Stimulated activated CD4-positive, alpha-beta T cell treated with anti-CD3 and anti-CD28 coated beads, Interleukin-12 subunit alpha, Interleukin-12 subunit beta, amount 100 ng/mL, for 24 hours (primary cell): ENCODE data around the gene SLC38A11.
"Not testable (repeated sequence)": the region's sequence is repeated elsewhere in the genome, so short reads cannot be mapped to it uniquely, and the experiment has no call there.

Source experiments
- DNase-seq, 2 experiments: peaks; one replicate each; pipeline ENCODE4 v3.0.0-alpha.2; 2020; ENCODE audit warnings: low read depth in 2 of 2

SLC38A11 gene, protein sequence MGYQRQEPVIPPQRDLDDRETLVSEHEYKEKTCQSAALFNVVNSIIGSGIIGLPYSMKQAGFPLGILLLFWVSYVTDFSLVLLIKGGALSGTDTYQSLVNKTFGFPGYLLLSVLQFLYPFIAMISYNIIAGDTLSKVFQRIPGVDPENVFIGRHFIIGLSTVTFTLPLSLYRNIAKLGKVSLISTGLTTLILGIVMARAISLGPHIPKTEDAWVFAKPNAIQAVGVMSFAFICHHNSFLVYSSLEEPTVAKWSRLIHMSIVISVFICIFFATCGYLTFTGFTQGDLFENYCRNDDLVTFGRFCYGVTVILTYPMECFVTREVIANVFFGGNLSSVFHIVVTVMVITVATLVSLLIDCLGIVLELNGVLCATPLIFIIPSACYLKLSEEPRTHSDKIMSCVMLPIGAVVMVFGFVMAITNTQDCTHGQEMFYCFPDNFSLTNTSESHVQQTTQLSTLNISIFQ

DNA sequence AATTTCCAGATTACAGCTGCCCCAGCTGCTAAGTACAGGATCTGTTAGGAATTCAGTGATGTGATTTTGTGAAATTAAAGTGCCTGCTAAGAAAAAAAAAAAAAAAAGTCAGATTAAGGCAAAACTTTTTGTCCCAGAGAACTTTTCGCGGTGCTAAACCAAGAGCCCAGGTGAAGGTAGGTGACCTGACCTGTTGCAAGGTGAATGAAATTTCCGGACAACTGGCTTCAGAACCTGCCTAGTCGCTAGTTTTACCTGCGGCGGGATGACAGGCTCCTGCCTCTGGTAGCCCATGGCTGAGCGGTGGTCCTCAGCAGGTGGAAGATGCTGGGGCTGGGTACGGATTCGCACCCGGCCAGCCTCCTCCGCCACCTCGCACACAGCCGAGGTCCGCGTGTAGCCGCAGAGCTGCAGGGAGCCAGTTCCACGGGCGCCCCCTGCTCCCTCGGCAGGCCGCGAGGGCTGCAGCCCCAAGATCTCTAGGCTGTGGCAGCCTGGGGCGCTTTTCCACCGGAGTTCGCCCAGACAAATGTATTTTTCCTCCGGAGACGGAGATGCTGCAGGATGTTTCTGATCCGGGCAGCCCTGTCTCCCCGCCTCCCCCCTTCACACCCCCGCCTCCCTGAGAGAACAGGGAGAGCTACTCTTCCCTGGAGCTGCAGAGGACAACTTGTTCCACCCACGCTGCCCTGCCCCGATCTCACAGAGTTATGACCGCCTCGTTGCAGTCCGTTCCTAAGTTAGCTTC, at the start of gene SLC38A11:
TSS of gene SLC38A11 (minus strand) at position 572 of the 748 bp plus-strand sequence. CDS start at position 294, 278 bp downstream.
- DNase-seq, result no peak

DNA sequence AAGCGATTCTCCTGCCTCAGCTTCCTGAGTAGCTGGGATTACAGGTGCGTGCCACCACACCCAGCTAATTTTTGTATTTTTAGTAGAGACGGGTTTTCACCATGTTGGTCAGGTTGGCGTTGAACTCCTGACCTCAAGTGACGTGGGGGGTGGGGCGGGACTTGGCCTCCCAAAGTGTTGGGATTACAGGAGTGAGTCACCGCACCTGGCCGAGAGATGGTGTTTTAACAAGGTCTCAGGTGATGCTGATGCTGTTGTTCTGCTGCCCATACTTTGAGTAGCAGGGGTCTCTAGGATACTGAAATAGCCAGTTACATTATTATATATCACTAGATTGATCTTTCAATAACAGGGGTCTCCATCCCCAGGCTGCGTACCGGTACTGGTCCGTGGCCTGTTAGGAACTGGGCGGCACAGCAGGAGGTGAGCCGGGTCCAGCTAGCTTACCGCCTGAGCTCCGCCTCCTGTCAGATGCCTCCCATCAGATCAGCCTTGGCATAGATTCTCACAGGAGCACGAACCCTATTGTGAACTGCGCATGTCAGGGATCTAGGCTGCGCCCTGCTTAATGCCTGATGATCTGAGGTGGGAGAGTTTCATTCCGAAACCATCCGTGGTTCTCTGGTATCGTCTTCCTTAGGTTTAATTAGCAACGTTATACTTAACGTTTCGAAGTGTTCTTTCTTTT, 48.3 kb upstream of the SLC38A11 start:
- no peak for DNase-seq

DNA sequence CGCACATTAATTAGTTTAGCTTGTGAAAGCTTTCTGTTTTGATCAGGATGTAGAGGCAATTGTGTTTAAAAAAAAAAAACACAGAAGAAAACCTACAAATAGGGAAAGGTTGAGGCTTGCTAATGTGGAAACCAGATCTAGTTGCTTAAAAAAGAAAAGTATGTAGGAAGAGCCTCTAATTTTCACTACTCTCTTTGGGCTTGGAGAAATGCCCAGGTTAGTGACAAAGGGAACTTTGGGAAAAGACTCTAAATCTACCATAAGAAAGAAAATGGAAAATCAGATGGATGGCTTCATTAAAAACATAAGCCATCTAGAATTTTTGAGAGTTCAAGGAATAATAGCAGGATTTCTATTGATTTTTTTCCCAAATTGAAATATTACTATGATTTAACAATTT, 47.3 kb upstream of the SLC38A11 start:
- no peak for DNase-seq

DNA sequence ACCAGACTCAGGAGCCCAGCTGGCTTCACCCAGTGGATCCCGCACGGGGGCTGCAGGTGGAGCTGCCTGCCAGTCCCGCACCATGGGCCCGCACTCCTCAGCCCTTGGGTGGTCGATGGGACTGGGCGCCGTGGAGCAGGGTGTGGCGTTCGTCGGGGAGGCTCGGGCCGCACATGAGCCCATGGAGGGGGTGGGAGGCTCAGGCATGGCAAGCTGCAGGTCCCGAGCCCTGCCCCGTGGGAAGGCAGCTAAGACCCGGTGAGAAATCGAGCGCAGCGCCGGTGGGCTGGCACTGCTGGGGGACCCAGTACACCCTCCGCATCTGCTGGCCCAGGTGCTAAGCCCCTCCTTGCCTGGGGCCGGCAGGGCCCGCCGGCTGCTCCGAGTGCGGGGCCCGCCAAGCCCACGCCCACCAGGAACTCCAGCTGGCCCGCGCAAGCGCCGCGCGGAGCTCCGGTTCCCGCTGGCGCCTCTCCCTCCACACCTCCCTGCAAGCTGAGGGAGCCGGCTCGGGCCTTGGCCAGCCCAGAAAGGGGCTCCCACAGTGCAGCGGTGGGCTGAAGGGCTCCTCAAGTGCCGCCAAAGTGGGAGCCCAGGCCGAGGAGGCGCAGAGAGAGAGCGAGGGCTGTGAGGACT, 39.5 kb upstream of the SLC38A11 start:
- not testable (repeated sequence) for DNase-seq

DNA sequence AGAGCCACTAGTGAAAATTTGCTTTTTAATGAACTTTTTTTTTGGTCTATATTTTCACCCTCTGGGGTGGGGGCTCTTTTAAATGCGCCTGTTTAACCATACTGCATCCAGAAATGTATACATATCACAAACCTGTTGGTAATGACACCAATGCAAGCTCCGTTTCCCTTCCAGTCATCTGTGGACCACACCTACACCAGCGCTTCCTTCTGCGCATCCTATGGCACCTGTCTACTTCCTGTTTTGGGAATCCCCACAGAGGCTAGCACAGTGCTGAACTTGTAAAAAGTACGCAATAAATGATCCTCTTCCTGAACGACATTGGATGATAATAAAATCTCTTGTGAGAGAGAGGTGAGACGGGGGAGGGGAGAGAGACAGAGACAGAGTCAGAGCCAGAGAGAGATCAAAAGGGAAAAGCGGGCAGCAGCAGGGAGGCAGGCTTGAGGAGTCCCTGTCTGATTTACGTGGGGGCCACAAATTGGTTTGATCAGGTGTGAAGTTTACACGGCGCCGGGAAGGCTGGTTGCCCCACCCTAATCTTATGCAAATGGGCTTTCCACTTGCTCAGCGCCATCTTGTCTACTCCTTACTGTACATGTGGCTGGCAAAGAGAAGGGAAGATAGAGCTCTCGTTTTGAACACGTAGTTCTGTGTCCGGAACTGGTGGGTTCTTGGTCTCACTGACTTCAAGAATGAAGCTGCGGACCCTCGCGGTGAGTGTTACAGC, 38.1 kb upstream of the SLC38A11 start:
- DNase-seq, result no peak

DNA sequence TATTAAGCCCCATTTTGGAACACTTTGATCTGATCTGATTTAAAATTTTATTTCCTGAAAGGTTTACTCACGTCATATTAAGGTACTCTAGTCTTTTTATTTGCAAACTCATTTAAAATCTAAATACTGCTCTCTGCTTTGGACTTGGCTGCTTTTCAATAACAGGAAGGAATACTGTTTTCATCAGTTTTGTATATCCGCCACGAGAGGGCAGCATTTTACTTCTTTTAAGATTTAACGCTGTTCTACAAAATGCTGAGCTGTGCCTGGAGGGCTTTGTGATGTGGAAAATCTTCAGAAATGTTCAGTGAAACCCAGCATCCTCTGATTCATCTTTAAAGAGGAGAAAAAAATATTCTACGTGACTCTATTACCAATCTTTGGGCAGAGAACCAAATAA, 37.5 kb upstream of the SLC38A11 start:
- DNase-seq, result peak; percentile 9 to 17

DNA sequence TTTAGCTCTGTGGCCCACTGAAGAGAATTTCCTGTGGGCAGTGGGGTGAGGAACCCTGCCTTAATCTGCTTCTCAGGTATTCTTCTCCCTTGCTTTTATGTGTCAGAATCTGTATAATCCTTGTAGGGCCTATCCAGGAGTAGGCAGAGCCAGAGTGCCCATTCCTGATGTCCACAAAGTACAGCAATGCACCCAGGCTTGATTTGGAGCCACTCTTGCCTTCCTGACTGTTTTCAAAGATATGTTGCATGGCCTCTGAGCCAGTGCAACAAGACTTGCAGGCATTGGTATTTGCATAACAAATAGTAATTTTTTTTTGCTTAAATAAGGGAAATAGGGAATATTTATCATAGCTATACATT, 36.7 kb upstream of the SLC38A11 start:
- DNase-seq, result not testable (repeated sequence)

DNA sequence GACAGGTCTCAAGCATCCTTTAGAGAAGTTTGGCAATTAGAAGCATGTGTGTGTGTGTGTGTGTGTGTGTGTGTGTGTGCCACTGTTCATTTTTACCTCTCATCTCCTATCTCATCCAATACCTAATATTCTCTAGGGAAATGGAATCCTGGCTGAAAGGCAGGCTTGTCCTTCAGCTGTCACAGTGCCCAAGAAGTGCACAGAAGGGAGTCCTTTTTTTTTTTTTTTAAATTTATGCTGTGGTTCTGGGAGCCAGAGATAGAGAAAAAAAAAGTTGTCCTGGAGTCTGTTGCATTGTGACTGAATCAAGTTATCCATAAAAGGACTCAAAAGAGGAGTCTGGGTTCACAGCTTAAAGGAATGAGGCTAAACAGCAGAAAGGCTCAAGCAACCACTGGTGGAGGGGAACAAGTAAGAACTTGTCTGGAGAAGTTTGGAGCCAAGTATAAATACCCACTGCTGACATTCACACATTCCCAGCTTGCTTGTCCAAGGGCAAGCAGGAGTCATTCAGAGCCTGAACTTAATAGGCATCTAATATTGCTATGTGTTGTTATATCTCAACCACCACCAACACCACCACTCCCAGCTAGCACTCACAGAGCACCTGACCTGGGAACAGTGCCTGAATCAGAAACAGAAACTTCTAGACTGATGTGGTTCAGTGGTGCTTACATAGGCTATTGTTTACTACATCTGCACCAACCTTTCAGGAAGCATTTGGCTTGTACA, 36.2 kb upstream of the SLC38A11 start:
- not testable (repeated sequence) for DNase-seq

DNA sequence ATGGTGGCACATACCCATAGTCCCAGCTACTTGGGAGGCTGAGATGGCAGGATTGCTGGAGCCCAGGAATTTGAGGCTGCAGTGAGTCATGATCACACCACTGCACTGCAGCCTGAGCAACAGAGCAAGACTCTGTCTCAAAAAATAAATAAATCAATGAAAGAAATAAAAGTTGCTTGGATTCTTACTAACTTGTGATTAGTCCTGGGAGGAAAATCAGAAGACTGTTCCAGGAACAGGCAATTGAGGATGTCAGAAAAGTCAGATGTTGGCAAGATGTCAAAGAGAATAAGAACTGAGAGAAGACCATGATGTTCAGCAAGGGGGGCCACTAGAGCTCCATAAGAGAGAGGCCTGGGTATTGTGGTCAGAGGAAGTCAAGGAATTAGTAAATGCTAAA, 35.6 kb upstream of the SLC38A11 start:
- not testable (repeated sequence) for DNase-seq

DNA sequence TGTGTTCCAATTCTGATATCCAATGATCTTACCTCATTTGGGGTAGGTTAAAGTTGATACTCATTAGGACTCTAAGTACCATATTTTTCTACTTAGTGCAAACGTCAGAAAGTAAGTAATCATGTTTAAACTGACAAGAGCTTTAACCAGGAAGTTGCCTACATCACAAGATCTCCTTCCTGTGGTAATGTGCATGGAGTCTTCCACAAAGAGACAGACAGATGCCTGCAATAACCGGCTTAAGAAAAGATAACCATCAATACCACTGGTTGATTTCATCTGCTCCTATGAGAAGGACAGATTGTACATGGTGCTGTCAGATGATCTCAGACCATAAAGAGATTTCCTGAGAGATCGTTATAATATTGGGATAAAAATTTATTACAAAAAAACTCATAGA, 33.5 kb upstream of the SLC38A11 start:
- not testable (repeated sequence) for DNase-seq

DNA sequence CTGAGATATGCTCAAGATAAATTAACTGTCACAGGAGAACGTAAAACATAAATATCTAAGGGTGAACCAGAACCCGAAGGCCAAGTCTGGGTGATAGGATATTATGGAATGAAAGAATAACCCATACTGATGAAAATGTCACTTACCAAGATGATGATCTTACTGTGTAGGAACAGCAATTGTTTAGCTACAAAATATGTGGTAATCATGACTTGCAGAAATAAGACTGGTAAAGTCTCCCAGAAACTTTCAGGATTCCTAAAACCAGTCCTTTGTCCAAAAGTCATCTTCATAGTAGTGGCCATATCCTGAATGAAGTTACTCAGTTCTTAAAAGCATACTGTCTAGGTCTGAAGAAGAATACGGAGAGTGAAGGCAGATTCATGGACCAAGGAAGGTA, 30.7 kb upstream of the SLC38A11 start:
- not testable (repeated sequence) for DNase-seq

DNA sequence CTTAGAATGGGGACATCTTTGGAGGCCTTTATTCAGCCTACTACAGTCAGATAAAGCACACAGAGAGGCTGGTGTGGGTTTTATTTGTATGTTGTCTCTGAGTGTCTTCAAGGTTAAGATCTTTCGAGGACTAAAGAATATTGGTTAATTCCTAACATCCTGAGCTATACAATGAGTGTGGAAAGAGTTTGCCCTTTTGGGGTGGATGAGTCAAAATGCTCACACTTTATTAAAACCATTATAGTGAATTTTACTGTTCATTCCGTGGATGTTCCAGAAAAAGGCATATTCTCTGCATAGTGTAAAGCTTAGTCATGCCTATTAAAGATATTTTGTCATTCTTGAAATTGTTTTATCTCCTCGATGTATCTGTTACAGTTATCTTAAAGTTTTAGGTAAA, 29.1 kb upstream of the SLC38A11 start:
- no peak for DNase-seq

DNA sequence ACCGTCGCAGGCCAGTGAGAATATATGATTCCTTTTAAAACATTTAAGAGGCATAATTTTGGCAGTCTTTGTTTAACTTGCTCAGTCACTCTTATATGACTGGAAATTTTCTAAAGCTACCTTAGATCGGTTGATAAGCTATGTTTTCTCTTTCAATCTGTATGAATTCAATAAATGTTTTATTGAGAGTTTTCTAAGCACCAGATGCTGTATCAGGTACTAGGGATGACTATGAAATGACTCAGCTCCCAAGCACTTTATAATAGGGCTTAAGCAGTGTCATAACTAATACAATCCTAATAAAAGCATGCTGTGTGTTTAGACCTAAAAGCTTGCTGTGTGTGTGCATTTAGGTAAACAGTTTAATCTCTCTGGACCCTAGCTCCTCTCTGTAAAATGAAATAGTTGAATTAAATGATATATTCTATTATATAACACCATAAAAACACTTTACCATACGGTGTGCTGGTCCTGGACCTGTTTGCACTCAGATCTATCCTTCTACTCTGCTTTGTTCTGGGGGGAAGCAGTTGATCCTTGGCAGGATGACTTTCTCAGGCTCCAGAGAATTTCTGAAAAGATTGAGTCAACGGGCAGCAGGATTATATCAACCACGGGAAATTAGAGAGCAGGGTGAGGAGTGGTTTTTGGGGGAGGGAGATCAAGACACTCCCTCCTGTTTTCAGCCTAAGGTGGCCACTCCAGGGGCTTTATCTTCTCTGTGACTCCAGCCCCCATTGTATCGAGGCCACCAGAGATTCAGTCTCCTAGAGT, 26.1 kb upstream of the SLC38A11 start:
- no peak for DNase-seq

DNA sequence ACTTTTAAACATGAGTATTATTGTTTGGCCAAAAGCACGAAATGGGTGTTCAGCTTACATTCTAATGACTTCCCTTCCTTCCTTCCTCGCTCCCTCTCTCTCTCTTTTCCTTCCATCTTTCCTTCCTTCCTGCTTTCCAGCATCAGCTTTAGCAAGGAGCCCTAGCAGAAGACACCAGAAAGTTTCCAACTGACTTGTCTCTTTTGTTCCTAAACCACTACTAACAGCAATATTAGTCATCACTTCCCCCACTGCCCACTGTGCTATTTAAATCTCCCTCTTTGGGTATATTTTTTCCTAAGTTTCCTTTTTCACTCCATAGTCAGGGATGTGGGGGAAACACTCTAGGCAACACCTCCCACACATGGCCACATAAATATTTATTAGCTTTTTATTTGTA, 25.4 kb upstream of the SLC38A11 start:
- not testable (repeated sequence) for DNase-seq

DNA sequence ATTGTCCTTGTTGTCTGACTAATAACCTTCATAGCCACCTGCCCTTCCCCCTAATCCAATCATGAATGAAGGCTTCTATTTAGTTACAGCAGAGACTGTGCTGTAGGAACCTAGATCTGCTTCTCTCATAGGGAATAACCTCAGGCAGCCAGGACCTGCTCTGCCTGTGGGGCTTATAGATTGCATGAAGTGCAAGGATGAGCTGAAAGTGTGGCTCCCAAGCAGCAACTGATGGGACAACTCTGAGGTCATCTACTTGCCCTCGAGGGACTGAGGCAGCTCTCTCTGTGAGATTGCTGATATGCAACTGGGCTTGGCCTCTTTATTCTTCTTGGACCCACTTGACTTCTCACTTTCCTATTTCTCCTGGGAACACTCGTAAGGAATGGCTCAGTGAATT, 23.8 kb upstream of the SLC38A11 start:
- no peak for DNase-seq

DNA sequence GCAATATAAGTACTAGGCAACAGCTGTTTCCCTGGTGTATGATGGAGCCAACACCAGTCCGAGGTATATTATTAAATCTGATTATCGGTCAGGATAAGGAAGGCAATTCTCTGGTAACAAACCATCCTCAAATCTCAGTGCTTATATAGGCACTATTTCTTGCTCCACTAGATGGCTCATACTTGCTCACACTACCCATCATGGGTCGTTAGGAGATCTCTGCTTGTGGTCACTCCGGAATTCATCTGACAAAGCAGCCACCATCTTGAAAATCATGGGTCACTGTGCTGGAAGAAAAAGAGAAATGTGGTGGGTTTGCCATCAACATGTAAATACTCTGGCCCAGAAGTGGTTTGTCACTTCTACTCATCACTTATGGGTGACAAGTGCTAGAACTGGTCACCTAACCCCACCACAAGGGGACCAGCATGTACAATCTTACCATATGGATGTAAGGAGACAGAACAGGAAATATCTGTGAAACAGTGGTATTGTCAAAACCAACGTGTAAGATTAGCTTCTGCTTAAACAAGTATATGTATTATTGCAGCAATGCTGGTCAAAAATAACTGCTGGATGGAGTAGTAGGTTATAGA, 21.6 kb upstream of the SLC38A11 start:
- not testable (repeated sequence) for DNase-seq

DNA sequence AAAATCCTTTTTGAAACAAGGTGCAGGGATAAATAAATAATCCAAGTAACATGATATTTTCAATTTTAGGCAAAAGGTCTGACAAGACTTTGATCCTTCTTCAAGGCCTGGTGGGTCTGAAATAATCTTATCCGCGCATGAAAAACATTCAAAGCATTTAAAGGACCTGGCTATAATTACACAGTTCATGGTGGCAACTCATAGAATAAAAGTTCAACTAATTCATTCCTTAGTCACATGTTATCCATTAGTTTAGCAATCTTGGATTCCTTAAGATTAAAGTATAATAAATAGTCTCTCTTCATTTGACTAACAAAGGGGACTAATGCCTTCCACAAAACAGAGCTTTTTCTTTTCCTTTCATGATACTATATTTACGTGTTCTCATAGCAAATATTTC, 21.0 kb upstream of the SLC38A11 start:
- no peak for DNase-seq

DNA sequence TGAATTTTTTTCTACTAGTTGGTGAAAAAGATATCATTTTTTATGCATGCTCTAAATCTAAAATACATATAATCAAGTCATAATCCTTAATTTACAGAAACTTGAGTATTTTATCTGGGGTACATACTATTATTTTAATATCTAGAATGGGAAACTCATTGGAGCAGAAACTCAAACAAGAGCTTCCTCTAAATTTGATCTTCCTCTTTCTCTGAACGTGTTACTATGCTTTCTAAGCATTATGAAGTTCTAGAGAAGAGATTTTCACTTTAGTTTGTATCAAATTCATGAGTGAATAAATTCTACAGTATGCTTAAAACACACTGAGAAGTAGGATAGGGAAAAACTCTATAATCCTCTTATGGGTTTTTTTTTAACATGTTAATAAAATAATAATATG, 20.6 kb upstream of the SLC38A11 start:
- no peak for DNase-seq

DNA sequence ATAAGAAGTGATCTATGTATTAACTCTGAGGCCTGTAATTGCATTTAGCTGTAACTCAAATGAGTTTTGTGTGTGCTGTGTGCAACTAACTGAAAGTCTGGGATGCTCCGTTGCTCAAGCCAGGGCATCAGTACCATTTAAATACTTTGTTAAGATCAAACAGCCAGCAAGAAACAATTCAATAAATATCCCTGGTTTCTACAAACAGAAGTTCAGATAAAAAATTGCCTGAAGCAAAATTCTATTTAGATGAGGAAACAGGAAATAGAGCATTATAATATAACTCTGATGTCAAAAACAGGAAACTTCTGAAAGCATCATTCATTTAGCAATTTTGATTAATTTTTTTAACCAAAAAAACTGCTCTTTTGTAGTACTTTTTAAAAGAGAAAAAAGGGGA, 18.9 kb upstream of the SLC38A11 start:
- DNase-seq, result no peak
